GM12874 (cell line): ENCODE measurements around the gene FCRL2.

Experiments
- CTCF ChIP-seq: IDR thresholded peaks from 2 replicates; pipeline ENCODE4 v1.5.1; 2011; ENCODE audit warnings: low read depth, mild to moderate bottlenecking, control low read depth, low read length, moderate library complexity; ENCODE audit not compliant: insufficient read depth

FCRL2 gene

DNA sequence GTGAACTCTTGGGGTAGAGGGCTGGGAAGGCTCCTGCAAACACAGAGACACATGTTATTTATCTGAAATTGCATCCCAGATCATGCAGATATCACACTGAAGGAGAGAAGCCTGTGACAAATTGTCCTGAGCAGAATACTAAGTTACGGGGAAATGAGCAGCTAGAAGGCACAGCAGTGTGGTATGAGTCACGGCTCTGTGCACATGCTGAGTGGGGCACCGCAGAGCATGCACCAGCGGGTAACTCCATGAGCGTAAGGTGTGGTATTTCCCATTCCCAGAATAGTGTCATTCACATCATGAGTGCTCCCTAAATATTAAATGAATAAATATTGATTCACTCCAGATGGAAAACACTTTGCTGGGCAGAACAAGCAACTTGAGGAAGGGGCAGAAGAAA is 21.3 kb upstream of the FCRL2 start:
- no peak for TF ChIP-seq CTCF

DNA sequence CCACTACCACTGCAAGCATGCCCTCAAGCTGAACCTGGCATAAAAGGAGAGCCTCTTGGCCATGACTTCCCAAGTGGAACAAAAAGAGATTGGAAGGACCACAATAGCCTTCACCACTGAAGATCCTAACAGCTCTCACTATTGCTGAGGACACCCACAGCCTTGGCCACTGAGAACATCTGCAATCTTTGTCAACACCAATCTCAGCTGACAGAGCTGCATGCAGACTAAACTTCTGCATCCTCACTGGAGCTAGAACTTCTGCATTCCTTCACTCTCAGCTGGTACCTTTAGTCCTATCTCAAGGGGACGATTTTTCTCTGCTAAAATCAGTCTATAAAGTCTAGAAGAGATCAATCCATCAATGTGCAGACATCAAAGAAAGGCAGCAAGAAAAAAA is 8.3 kb upstream of the FCRL2 start:
- TF ChIP-seq CTCF: no peak

- no peak for TF ChIP-seq CTCF
Observed at GRCh38 chr1:157784801-157785200, 7.9 kb upstream of the FCRL2 start.

DNA sequence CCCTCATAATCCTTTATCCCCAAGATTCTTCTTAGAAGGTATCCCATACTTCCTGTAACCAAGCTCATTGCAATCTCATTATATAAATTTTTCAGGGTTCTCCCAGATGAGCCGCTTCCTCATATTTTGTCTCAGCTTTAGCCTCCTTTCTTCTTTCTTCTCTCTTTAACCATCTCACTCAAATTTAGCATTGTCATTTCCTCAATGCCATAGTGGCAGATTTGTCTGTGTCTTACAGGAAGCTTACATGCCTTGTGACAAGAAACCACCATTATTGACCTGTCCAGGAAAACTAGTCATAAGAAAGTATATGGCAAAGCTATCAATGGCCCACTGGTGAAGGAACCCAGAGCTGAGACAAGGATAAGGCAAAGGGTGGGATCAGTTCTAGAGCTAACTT is 6.0 kb upstream of the FCRL2 start:
- TF ChIP-seq CTCF: no peak

- TF ChIP-seq CTCF: no peak
Observed at GRCh38 chr1:157781048-157781447, 4.1 kb upstream of the FCRL2 start.

DNA sequence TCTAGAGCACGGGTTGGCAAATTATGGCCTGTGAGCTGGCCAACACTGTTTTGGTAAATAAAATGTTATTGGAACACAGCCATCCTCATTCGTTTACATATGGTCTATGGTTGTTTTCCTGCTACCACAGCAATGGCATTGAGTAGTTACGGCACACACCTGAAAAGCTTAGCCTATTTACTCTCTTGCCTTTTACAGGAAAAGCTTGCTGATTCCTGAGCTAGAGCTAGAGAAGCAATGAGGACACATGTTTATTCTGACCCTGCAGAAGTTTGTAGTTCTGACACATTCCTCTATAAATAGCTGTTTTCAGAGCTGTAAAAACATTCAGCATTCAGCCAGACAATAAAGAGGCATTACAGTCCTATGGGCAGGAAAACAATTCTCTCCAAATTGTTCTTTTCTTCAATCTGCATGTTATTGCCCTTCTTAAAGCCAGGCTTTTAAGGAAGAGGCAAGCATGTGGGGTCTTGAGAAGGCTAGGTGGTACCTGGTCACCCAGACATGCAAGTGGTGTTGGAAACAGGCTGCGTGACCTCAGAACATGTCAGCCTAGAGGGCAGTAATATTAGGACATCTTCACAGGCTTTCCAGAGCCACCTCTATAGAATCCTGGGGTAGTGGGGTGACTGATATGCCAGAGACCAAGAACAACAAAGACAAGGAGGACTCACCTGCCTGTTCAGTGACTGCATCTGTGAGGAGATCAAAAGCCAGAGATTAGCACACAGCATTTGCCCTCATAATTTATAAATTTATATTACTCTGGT is 1.6 kb downstream of the FCRL2 start:
- no peak for TF ChIP-seq CTCF

DNA sequence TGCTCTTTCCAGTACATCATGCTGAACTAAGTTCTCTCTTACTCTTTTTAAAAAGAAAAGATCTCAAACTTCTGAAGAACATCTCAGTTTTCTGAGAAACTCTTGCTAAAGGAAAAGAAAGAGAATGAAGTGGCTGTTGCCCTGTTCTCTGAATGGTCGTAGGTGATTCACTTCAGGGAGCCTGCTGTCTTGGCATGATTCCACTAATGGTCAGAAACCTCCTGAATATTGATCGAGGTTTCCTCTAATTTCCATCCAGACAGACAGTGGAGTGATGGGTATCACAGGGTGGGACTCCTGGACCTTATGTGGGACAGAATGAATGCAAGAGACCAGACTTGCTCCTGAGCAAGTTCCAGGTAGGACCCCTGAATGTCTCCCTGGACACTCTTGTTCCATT is 2.5 kb downstream of the FCRL2 start:
- no peak for TF ChIP-seq CTCF
